Stimulated activated naive CD8-positive, alpha-beta T cell treated with anti-CD3 and anti-CD28 coated beads, Interleukin-15, amount 100 ng/mL, for 72 hours (primary cell): Measurements from ENCODE around the gene TLDC2.
"Not testable (repeated sequence)": the region's sequence is repeated elsewhere in the genome, so short reads cannot be mapped to it uniquely, and the experiment has no call there.

Experiments
- ATAC-seq: fragments of 150-1000 bp; cut with Tn5 transposase; 2 replicates; pipeline ENCODE4 v1.10.0; 2021; ENCODE audit warnings: mild to moderate bottlenecking, moderate library complexity
- DNase-seq, 2 donors: peaks; one replicate each; pipeline ENCODE4 v3.0.0; 2021 to 2022
- H3K27ac Mint-ChIP-seq, 2 donors: one replicate each; pipeline ENCODE4 v1.8.0; 2022; ENCODE audit warnings: mild to moderate bottlenecking in 2 of 2, mixed read lengths in 2 of 2, moderate library complexity in 2 of 2
- H3K27me3 Mint-ChIP-seq: one replicate; pipeline ENCODE4 v1.8.0; 2022; ENCODE audit warnings: mixed read lengths
- H3K4me1 Mint-ChIP-seq: one replicate; pipeline ENCODE4 v1.8.0; 2022; ENCODE audit warnings: mild to moderate bottlenecking, mixed read lengths
- H3K4me3 Mint-ChIP-seq, 2 donors: one replicate each; pipeline ENCODE4 v1.8.0; 2022; ENCODE audit warnings: mild to moderate bottlenecking in 2 of 2, mixed read lengths in 2 of 2, moderate library complexity in 1 of 2
- H3K9me3 Mint-ChIP-seq, 2 donors: one replicate each; pipeline ENCODE4 v1.8.0; 2022; ENCODE audit warnings: mixed read lengths in 2 of 2

Gene TLDC2

GRCh38 chr20:36906086-36906485, 30.1 kb downstream of the TLDC2 start:
- not testable (repeated sequence) for DNase-seq, H3K4me3 Mint-ChIP-seq, H3K27ac Mint-ChIP-seq

GRCh38 chr20:36908603-36909002, 32.7 kb downstream of the TLDC2 start:
- ATAC-seq = no peak
- no peaks in the 10 kb centered on the region for H3K27me3 Mint-ChIP-seq
- H3K9me3 Mint-ChIP-seq = no peaks in the 10 kb centered on the region
- DNase-seq = no peak
- H3K4me3 Mint-ChIP-seq = no peak overlapping the region
- H3K4me1 Mint-ChIP-seq = peaks cover 18% of the 10 kb centered on the region
- no peak overlapping the region for H3K27ac Mint-ChIP-seq

More at GRCh38 chr20:36906086-36906485, 30.1 kb downstream of the TLDC2 start:
- H3K27me3 Mint-ChIP-seq, H3K9me3 Mint-ChIP-seq, ATAC-seq: not testable (repeated sequence)
- H3K4me1 Mint-ChIP-seq = peaks cover 18% of the 10 kb centered on the region

GRCh38 chr20:36916199-36916598, 40.3 kb downstream of the TLDC2 start:
- DNase-seq (no peak), ATAC-seq (no peak)
- Mint-ChIP-seq H3K27me3 (no peaks in the 10 kb centered on the region), H3K9me3 (no peaks in the 10 kb centered on the region), H3K4me3 (no peak overlapping the region), H3K27ac (peak overlapping the region in 1 of 2 donors; percentile 48), H3K4me1 (peaks cover 8% of the 10 kb centered on the region)

GRCh38 chr20:36917240-36917639, 41.3 kb downstream of the TLDC2 start:
- no peak for ATAC-seq
- H3K4me3 Mint-ChIP-seq = no peak overlapping the region
- no peak overlapping the region for H3K27ac Mint-ChIP-seq
- no peaks in the 10 kb centered on the region for H3K9me3 Mint-ChIP-seq
- no peak for DNase-seq
- no peaks in the 10 kb centered on the region for H3K27me3 Mint-ChIP-seq
- H3K4me1 Mint-ChIP-seq = peaks cover 8% of the 10 kb centered on the region

- DNase-seq = no peak
- no peaks in the 10 kb centered on the region for H3K27me3 Mint-ChIP-seq
- H3K4me3 Mint-ChIP-seq = no peak overlapping the region
- ATAC-seq = no peak
- H3K4me1 Mint-ChIP-seq = peaks cover 8% of the 10 kb centered on the region
- no peaks in the 10 kb centered on the region for H3K9me3 Mint-ChIP-seq
- no peak overlapping the region for H3K27ac Mint-ChIP-seq
These were observed 42.0 kb downstream of the TLDC2 start for GRCh38 chr20:36917943-36918342.

- no peaks in the 10 kb centered on the region for H3K27me3 Mint-ChIP-seq
- peaks cover 18% of the 10 kb centered on the region for H3K4me1 Mint-ChIP-seq
- DNase-seq = peak in 1 of 2 donors; percentile 24
- H3K4me3 Mint-ChIP-seq = no peak overlapping the region
- peak overlapping the region; percentile 59 to 66 for H3K27ac Mint-ChIP-seq
- ATAC-seq = no peak
- no peaks in the 10 kb centered on the region for H3K9me3 Mint-ChIP-seq
These were observed 43.9 kb downstream of the TLDC2 start for GRCh38 chr20:36919715-36920333.

GRCh38 chr20:36920334-36920730, 44.4 kb downstream of the TLDC2 start:
- Mint-ChIP-seq H3K9me3 (no peaks in the 10 kb centered on the region), H3K4me1 (peaks cover 23% of the 10 kb centered on the region), H3K4me3 (no peak overlapping the region), H3K27ac (no peak overlapping the region), H3K27me3 (no peaks in the 10 kb centered on the region)
- ATAC-seq (no peak), DNase-seq (no peak)

GRCh38 chr20:36924167-36925045, 48.5 kb downstream of the TLDC2 start:
- H3K9me3 Mint-ChIP-seq = no peaks in the 10 kb centered on the region
- H3K27ac Mint-ChIP-seq = no peak overlapping the region
- H3K4me3 Mint-ChIP-seq = no peak overlapping the region
- DNase-seq = no peak
- no peaks in the 10 kb centered on the region for H3K27me3 Mint-ChIP-seq
- ATAC-seq = no peak
- peaks cover 44% of the 10 kb centered on the region for H3K4me1 Mint-ChIP-seq

- no peak for ATAC-seq
- DNase-seq = no peak
- Mint-ChIP-seq H3K27me3 (no peaks in the 10 kb centered on the region), H3K4me1 (peaks cover 45% of the 10 kb centered on the region), H3K27ac (no peak overlapping the region), H3K9me3 (no peaks in the 10 kb centered on the region), H3K4me3 (no peak overlapping the region)
These were observed 49.3 kb downstream of the TLDC2 start for GRCh38 chr20:36925234-36925633.

- DNase-seq (no peak), ATAC-seq (peak; percentile 59)
- no peak overlapping the region for H3K4me3 Mint-ChIP-seq
- no peaks in the 10 kb centered on the region for H3K27me3 Mint-ChIP-seq
- peaks cover 60% of the 10 kb centered on the region for H3K4me1 Mint-ChIP-seq
- no peaks in the 10 kb centered on the region for H3K9me3 Mint-ChIP-seq
- no peak overlapping the region for H3K27ac Mint-ChIP-seq
These were observed 50.8 kb downstream of the TLDC2 start for GRCh38 chr20:36926653-36927200.

- ATAC-seq = no peak
- Mint-ChIP-seq H3K4me1 (peaks cover 70% of the 10 kb centered on the region), H3K27ac (no peak overlapping the region), H3K4me3 (no peak overlapping the region), H3K27me3 (no peaks in the 10 kb centered on the region), H3K9me3 (no peaks in the 10 kb centered on the region)
- DNase-seq = no peak
These were observed 51.8 kb downstream of the TLDC2 start for GRCh38 chr20:36927704-36928103.

GRCh38 chr20:36929290-36929689, 53.4 kb downstream of the TLDC2 start:
- DNase-seq (no peak), ATAC-seq (no peak)
- Mint-ChIP-seq H3K9me3 (no peaks in the 10 kb centered on the region), H3K27me3 (no peaks in the 10 kb centered on the region), H3K27ac (peak overlapping the region in 1 of 2 donors; percentile 92), H3K4me3 (no peak overlapping the region), H3K4me1 (peaks cover 70% of the 10 kb centered on the region)

- Mint-ChIP-seq H3K27me3 (no peaks in the 10 kb centered on the region), H3K4me3 (peak overlapping the region in 1 of 2 donors; percentile 36), H3K27ac (peak overlapping the region in 1 of 2 donors; percentile 92), H3K9me3 (no peaks in the 10 kb centered on the region), H3K4me1 (peaks cover 66% of the 10 kb centered on the region)
- ATAC-seq (no peak), DNase-seq (no peak)
These were observed 53.8 kb downstream of the TLDC2 start for GRCh38 chr20:36929691-36930090.

- peaks cover 60% of the 10 kb centered on the region for H3K4me1 Mint-ChIP-seq
- not testable (repeated sequence) for H3K9me3 Mint-ChIP-seq, DNase-seq, H3K27me3 Mint-ChIP-seq, ATAC-seq, H3K4me3 Mint-ChIP-seq
- peak overlapping the region in 1 of 2 donors; percentile 40 for H3K27ac Mint-ChIP-seq
These were observed 56.1 kb downstream of the TLDC2 start for GRCh38 chr20:36932067-36932466.

- ATAC-seq = no peak
- Mint-ChIP-seq H3K4me3 (no peak overlapping the region), H3K9me3 (no peaks in the 10 kb centered on the region), H3K4me1 (peaks cover 61% of the 10 kb centered on the region), H3K27ac (peak overlapping the region in 1 of 2 donors; percentile 78), H3K27me3 (no peaks in the 10 kb centered on the region)
- DNase-seq = no peak
These were observed 56.8 kb downstream of the TLDC2 start for GRCh38 chr20:36932476-36933426.
